ENCODE measurements around the gene IL15RA.

- TF ChIP-seq, protein P1, sequence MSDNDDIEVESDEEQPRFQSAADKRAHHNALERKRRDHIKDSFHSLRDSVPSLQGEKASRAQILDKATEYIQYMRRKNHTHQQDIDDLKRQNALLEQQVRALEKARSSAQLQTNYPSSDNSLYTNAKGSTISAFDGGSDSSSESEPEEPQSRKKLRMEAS (IDR thresholded peaks at IDR 0.05), result no peak
- no peak for TF ChIP-seq MYC (IDR thresholded peaks at IDR 0.05; ENCODE audit: borderline replicate concordance, low read length)
Measured at GRCh38 chr10:5904227-5904626, 73.1 kb downstream of the IL15RA start.
